ENCODE results near the gene R3HDM4.

Gene R3HDM4

GRCh38 chr19:947090-947706 lies 34.2 kb upstream of the R3HDM4 start:
- DNase-seq: no peak

- DNase-seq: no peak
These were observed 32.6 kb upstream of the R3HDM4 start for GRCh38 chr19:945401-946252.

GRCh38 chr19:944663-945241 lies 31.7 kb upstream of the R3HDM4 start:
- DNase-seq: no peak

- no peak for DNase-seq
These were observed 31.1 kb upstream of the R3HDM4 start for GRCh38 chr19:944171-944567.

GRCh38 chr19:943551-944170 lies 30.6 kb upstream of the R3HDM4 start:
- DNase-seq: no peak

- no peak for DNase-seq
These were observed 29.2 kb upstream of the R3HDM4 start for GRCh38 chr19:942133-942645.

GRCh38 chr19:941292-942132 lies 28.5 kb upstream of the R3HDM4 start:
- no peak for DNase-seq

GRCh38 chr19:940591-941291 lies 27.7 kb upstream of the R3HDM4 start:
- no peak for DNase-seq

GRCh38 chr19:939922-940321 lies 26.9 kb upstream of the R3HDM4 start:
- DNase-seq: no peak

- DNase-seq: no peak
These were observed 26.4 kb upstream of the R3HDM4 start for GRCh38 chr19:939439-939838.

GRCh38 chr19:938233-938923 lies 25.4 kb upstream of the R3HDM4 start:
- DNase-seq: no peak

GRCh38 chr19:937259-937694 lies 24.3 kb upstream of the R3HDM4 start:
- no peak for DNase-seq

GRCh38 chr19:936175-936546 lies 23.1 kb upstream of the R3HDM4 start:
- DNase-seq: no peak

GRCh38 chr19:934865-935479 lies 22.0 kb upstream of the R3HDM4 start:
- no peak for DNase-seq

- DNase-seq: no peak
These were observed 21.3 kb upstream of the R3HDM4 start for GRCh38 chr19:934197-934840.

GRCh38 chr19:933553-933882 lies 20.5 kb upstream of the R3HDM4 start:
- DNase-seq: no peak

GRCh38 chr19:932648-933552 lies 19.9 kb upstream of the R3HDM4 start:
- no peak for DNase-seq

- DNase-seq: no peak
These were observed 19.0 kb upstream of the R3HDM4 start for GRCh38 chr19:931860-932647.

GRCh38 chr19:929891-930258 lies 16.9 kb upstream of the R3HDM4 start:
- no peak for DNase-seq
